Neural progenitor cell (in vitro differentiated cells): ENCODE results near the gene PLEKHG4. TPM values are rescaled to one million over a fixed set of nuclear protein-coding genes. Genes with fewer than 3 reads are reported as not detected.
A peak's percentile ranks its signal among the peaks of the same experiment; 100 is the strongest.

Source experiments
- DNase-seq: peaks from one replicate; pipeline ENCODE4 v3.0.0-alpha.2; 2016; ENCODE audit warnings: low spot score
- H2AFZ ChIP-seq: fragments of 200-600 bp; sonication (generic); replicated peaks from 2 replicates; pipeline ENCODE4 v1.6.1; 2016; ENCODE audit warnings: antibody characterized with exemption
- H3F3A ChIP-seq: fragments of 200-600 bp; sonication (generic); 2 replicates; pipeline ENCODE4 v1.6.1; 2016; ENCODE audit warnings: antibody characterized with exemption, low read depth
- H3K27ac ChIP-seq: fragments of 200-600 bp; sonication (generic); 2 replicates; pipeline ENCODE4 v1.5.1; 2016; ENCODE audit warnings: mild to moderate bottlenecking
- H3K27me3 ChIP-seq: fragments of 200-600 bp; sonication (generic); 2 replicates; pipeline ENCODE4 v1.6.1; 2016; ENCODE audit warnings: mild to moderate bottlenecking, moderate library complexity
- H3K36me3 ChIP-seq: fragments of 200-600 bp; sonication (generic); 2 replicates; pipeline ENCODE4 v1.5.1; 2016
- H3K4me1 ChIP-seq: fragments of 200-600 bp; sonication (generic); 2 replicates; pipeline ENCODE4 v1.6.1; 2016; ENCODE audit warnings: mixed run types
- H3K4me2 ChIP-seq: fragments of 200-600 bp; sonication (generic); 2 replicates; pipeline ENCODE4 v1.6.1; 2016
- H3K4me3 ChIP-seq: fragments of 200-600 bp; sonication (generic); 2 replicates; pipeline ENCODE4 v1.5.1; 2016
- H3K79me2 ChIP-seq: fragments of 200-600 bp; sonication (generic); 2 replicates; pipeline ENCODE4 v1.6.1; 2016; ENCODE audit warnings: low read depth
- H3K9ac ChIP-seq: fragments of 200-600 bp; sonication (generic); 2 replicates; pipeline ENCODE4 v1.6.1; 2016
- H3K9me3 ChIP-seq: fragments of 200-600 bp; sonication (generic); 2 replicates; pipeline ENCODE4 v1.5.1; 2016; ENCODE audit warnings: low read depth
- H4K20me1 ChIP-seq: fragments of 200-600 bp; sonication (generic); 2 replicates; pipeline ENCODE4 v1.6.1; 2016; ENCODE audit warnings: low read depth
- H3K27ac Mint-ChIP-seq: 3 replicates; pipeline ENCODE4 v1.8.0; 2021; ENCODE audit warnings: mixed read lengths
- H3K27me3 Mint-ChIP-seq: 2 replicates; pipeline ENCODE4 v1.8.0; 2022; ENCODE audit warnings: low read depth, mild to moderate bottlenecking, inconsistent platforms, moderate library complexity, mixed read lengths; ENCODE audit not compliant: insufficient read depth
- H3K36me3 Mint-ChIP-seq: 3 replicates; pipeline ENCODE4 v1.8.0; 2021; ENCODE audit warnings: mixed read lengths
- H3K4me1 Mint-ChIP-seq: 3 replicates; pipeline ENCODE4 v1.8.0; 2021; ENCODE audit warnings: mixed read lengths
- H3K4me3 Mint-ChIP-seq: 3 replicates; pipeline ENCODE4 v1.8.0; 2021; ENCODE audit warnings: mild to moderate bottlenecking, moderate library complexity, mixed read lengths
- H3K9me3 Mint-ChIP-seq: 3 replicates; pipeline ENCODE4 v1.8.0; 2020; ENCODE audit warnings: mixed read lengths
- CTCF ChIP-seq: fragments of 200-600 bp; sonication (generic); IDR thresholded peaks from 2 replicates; pipeline ENCODE4 v1.5.1; 2017; ENCODE audit warnings: antibody characterized with exemption, mild to moderate bottlenecking
- EZH2 ChIP-seq: fragments of 200-600 bp; sonication (generic); IDR thresholded peaks from 2 replicates; pipeline ENCODE4 v1.6.1; 2017; ENCODE audit warnings: antibody characterized with exemption, mild to moderate bottlenecking, moderate library complexity
- EZH2phosphoT487 ChIP-seq: fragments of 200-600 bp; sonication (generic); IDR thresholded peaks from 2 replicates; pipeline ENCODE4 v1.6.1; 2017; ENCODE audit warnings: antibody characterized with exemption
- total RNA-seq: library from RNA; depleted of rRNA; stranded (reverse); fragments of >200 nt; gene quantifications from 2 replicates; pipeline ENCODE4 v1.2.3, GENCODE V29; 2015; ENCODE audit warnings: low replicate concordance

PLEKHG4 gene
- total RNA-seq, 1 donor from 2014 or later, result 4.0 TPM

- no peaks in the 10 kb centered on the region for H3K79me2 ChIP-seq
- H3K4me1 ChIP-seq, result no peaks in the 10 kb centered on the region
- no peaks in the 10 kb centered on the region for H3K9me3 ChIP-seq
- peaks cover 3% of the 10 kb centered on the region for H3K27me3 ChIP-seq
- Mint-ChIP-seq H3K27ac (no peak overlapping the region), H3K27me3 (peaks cover 9% of the 10 kb centered on the region), H3K9me3 (no peaks in the 10 kb centered on the region), H3K4me3 (no peak overlapping the region), H3K4me1 (peaks cover 4% of the 10 kb centered on the region), H3K36me3 (no peaks in the 10 kb centered on the region)
- H3K27ac ChIP-seq, result no peak overlapping the region
- TF ChIP-seq EZH2phosphoT487, result no peak
- no peak for TF ChIP-seq EZH2
- no peak overlapping the region for H3K4me2 ChIP-seq
- H3K36me3 ChIP-seq, result no peaks in the 10 kb centered on the region
- no peak for DNase-seq
- no peaks in the 10 kb centered on the region for H4K20me1 ChIP-seq
- no peak overlapping the region for H3K4me3 ChIP-seq
- no peaks in the 10 kb centered on the region for H3F3A ChIP-seq
- no peak overlapping the region for H3K9ac ChIP-seq
- H2AFZ ChIP-seq, result no peak overlapping the region
These were observed 12.1 kb downstream of the PLEKHG4 start for GRCh38 chr16:67291461-67291860.

GRCh38 chr16:67294171-67294757, 14.9 kb downstream of the PLEKHG4 start:
- no peaks in the 10 kb centered on the region for H3K36me3 Mint-ChIP-seq
- no peak overlapping the region for H3K27ac Mint-ChIP-seq
- Histone ChIP-seq H3K27me3 (peaks cover 6% of the 10 kb centered on the region), H3K79me2 (no peaks in the 10 kb centered on the region), H3K27ac (no peak overlapping the region), H3K9ac (no peak overlapping the region), H3F3A (no peaks in the 10 kb centered on the region), H3K9me3 (no peaks in the 10 kb centered on the region), H3K4me3 (no peak overlapping the region), H3K4me1 (no peaks in the 10 kb centered on the region), H3K4me2 (no peak overlapping the region), H3K36me3 (no peaks in the 10 kb centered on the region), H2AFZ (no peak overlapping the region), H4K20me1 (no peaks in the 10 kb centered on the region)
- H3K27me3 Mint-ChIP-seq, result peaks cover 9% of the 10 kb centered on the region
- H3K4me3 Mint-ChIP-seq, result no peak overlapping the region
- H3K9me3 Mint-ChIP-seq, result peaks cover 2% of the 10 kb centered on the region
- peaks cover 4% of the 10 kb centered on the region for H3K4me1 Mint-ChIP-seq
- TF ChIP-seq EZH2 (no peak), EZH2phosphoT487 (no peak), CTCF (no peak)
- DNase-seq, result no peak

- H3K36me3 ChIP-seq, result no peaks in the 10 kb centered on the region
- no peaks in the 10 kb centered on the region for H3K79me2 ChIP-seq
- H3F3A ChIP-seq, result no peaks in the 10 kb centered on the region
- no peak overlapping the region for H3K9ac ChIP-seq
- no peaks in the 10 kb centered on the region for H3K4me1 ChIP-seq
- Mint-ChIP-seq H3K27ac (peak overlapping the region; percentile 66), H3K4me1 (peaks cover 4% of the 10 kb centered on the region), H3K4me3 (no peak overlapping the region), H3K9me3 (peaks cover 2% of the 10 kb centered on the region), H3K36me3 (no peaks in the 10 kb centered on the region), H3K27me3 (peaks cover 9% of the 10 kb centered on the region)
- no peak overlapping the region for H3K4me3 ChIP-seq
- no peaks in the 10 kb centered on the region for H4K20me1 ChIP-seq
- no peak for DNase-seq
- TF ChIP-seq EZH2 (no peak), EZH2phosphoT487 (no peak), CTCF (no peak)
- H3K27ac ChIP-seq, result no peak overlapping the region
- H3K4me2 ChIP-seq, result no peak overlapping the region
- peaks cover 6% of the 10 kb centered on the region for H3K27me3 ChIP-seq
- no peak overlapping the region for H2AFZ ChIP-seq
- no peaks in the 10 kb centered on the region for H3K9me3 ChIP-seq
These were observed 15.6 kb downstream of the PLEKHG4 start for GRCh38 chr16:67294938-67295361.

- H3K36me3 Mint-ChIP-seq, result no peaks in the 10 kb centered on the region
- TF ChIP-seq EZH2, result no peak
- TF ChIP-seq CTCF, result no peak
- TF ChIP-seq EZH2phosphoT487, result no peak
- no peaks in the 10 kb centered on the region for H4K20me1 ChIP-seq
- no peak overlapping the region for H3K4me3 ChIP-seq
- no peak overlapping the region for H3K4me3 Mint-ChIP-seq
- no peaks in the 10 kb centered on the region for H3K9me3 ChIP-seq
- H3K4me1 Mint-ChIP-seq, result peaks cover 4% of the 10 kb centered on the region
- peaks cover 9% of the 10 kb centered on the region for H3K27me3 Mint-ChIP-seq
- no peaks in the 10 kb centered on the region for H3K4me1 ChIP-seq
- DNase-seq, result no peak
- no peak overlapping the region for H3K27ac Mint-ChIP-seq
- no peaks in the 10 kb centered on the region for H3K36me3 ChIP-seq
- H3K27ac ChIP-seq, result no peak overlapping the region
- H3K9me3 Mint-ChIP-seq, result peaks cover 2% of the 10 kb centered on the region
- no peaks in the 10 kb centered on the region for H3K79me2 ChIP-seq
- H2AFZ ChIP-seq, result no peak overlapping the region
- no peak overlapping the region for H3K9ac ChIP-seq
- H3F3A ChIP-seq, result no peaks in the 10 kb centered on the region
- peaks cover 6% of the 10 kb centered on the region for H3K27me3 ChIP-seq
- no peak overlapping the region for H3K4me2 ChIP-seq
These were observed 17.1 kb downstream of the PLEKHG4 start for GRCh38 chr16:67296420-67296819.
